Epidermal melanocyte (primary cell): ENCODE data around the gene PPP1R1C.
A peak's percentile ranks its signal among the peaks of the same experiment; 100 is the strongest.

Experiments used
- DNase-seq: peaks from one replicate; pipeline ENCODE4 v3.0.0; 2011; ENCODE audit warnings: low spot score; ENCODE audit not compliant: insufficient read length

The PPP1R1C gene

GRCh38 chr2:182103526-182103925, 117.9 kb downstream of the PPP1R1C start:
- peak; percentile 34 for DNase-seq

GRCh38 chr2:182110347-182110746, 124.7 kb downstream of the PPP1R1C start:
- DNase-seq = no peak

DNA sequence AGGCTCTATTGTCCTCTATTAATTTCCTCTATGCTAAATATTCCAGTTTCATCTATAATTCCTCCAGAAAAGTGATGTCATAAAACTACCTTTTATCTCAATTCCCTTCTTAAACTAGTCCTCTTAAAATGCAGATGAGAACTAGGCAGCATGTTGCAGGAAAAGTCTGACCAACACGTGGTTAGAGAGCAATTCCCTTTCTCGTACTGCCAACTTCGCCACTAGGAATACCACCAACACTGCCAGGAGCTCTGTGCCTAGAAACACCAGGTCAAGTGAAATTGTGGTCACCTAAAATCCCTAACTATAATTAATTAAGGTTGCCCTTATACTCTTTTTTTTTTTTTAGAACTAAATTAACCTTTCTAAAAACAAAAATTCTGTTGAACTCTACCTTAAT, 127.7 kb downstream of the PPP1R1C start:
- no peak for DNase-seq

DNA sequence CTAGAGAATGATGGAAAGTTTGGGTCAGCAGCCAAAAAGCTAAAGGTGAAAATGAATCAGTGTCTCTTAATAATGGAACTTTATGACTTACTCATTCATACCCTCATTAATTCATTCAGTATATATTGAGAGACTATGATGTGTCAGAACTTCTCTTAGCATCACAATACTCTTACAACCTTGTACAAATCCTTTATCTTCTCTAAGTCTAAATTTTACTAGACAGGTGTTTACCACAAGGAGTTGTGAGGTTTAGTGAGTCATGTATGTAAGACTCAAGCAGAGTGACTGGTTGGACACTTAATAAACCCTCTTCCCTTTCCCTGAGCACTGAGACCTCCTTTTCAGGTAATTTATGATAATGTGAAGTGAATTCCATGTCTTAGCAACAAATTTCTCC, 129.6 kb downstream of the PPP1R1C start:
- DNase-seq = no peak

GRCh38 chr2:182116774-182117173, 131.1 kb downstream of the PPP1R1C start:
- DNase-seq = no peak

- DNase-seq = no peak
Measured at GRCh38 chr2:182117196-182117595, 131.5 kb downstream of the PPP1R1C start.

- DNase-seq = no peak
Measured at GRCh38 chr2:182128821-182129707, 143.4 kb downstream of the PPP1R1C start.

DNA sequence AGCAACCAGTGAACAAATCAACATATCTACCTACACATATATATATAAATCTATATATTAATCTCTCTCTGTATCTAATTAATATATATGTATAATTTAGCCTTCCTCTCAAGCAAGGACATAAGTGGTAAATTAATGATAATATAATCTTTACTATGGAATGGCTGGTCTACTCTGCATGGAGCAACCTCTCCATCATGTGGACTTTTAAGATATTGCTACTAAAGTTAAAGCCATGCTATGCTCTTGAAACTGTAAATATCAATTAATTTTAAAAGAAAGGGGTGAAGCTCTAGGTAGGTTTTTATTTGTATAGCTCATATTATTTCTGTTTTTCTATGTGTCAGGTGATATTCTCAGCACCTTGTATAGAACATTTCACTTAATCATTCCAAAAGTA, 147.0 kb downstream of the PPP1R1C start:
- DNase-seq = no peak

GRCh38 chr2:182133195-182133891, 147.7 kb downstream of the PPP1R1C start:
- DNase-seq = no peak

DNA sequence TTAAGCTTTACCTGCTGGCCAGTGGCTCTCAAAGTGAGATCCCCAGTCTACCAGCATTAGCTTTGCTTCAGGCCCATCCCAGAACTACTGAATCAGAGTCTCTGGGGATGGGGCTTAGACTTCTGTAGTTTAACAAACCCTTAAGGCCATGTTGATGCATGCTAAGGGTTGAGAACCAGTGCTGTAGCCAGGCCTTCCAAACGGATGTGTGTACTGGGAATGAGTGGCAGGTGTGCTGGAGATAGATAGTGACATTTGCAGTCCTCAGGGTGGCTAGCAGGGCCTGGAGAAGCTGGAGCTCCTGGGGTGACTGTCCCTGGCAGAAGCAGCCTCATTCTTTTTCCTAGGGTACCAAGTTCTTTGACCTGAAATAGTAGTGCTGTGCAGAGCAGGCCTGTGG, 148.5 kb downstream of the PPP1R1C start:
- no peak for DNase-seq

DNA sequence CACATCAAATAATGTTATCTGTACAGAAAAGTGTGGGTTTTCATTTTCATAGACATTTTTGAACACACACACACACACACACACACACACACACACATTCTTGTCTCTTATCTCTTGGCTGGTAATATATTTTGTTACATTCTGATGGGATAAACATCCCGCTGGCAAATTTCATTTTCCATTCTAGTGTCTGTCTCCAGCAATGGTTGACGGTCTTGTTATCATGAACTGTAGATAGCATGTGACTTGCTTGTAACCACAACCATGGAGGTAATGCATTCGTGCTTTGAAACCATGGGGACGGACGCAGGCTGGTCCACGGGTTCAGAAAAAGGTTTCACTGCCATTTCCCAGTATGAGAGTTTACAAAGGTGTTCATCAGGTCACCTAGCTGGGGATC, 156.4 kb downstream of the PPP1R1C start:
- DNase-seq = no peak

DNA sequence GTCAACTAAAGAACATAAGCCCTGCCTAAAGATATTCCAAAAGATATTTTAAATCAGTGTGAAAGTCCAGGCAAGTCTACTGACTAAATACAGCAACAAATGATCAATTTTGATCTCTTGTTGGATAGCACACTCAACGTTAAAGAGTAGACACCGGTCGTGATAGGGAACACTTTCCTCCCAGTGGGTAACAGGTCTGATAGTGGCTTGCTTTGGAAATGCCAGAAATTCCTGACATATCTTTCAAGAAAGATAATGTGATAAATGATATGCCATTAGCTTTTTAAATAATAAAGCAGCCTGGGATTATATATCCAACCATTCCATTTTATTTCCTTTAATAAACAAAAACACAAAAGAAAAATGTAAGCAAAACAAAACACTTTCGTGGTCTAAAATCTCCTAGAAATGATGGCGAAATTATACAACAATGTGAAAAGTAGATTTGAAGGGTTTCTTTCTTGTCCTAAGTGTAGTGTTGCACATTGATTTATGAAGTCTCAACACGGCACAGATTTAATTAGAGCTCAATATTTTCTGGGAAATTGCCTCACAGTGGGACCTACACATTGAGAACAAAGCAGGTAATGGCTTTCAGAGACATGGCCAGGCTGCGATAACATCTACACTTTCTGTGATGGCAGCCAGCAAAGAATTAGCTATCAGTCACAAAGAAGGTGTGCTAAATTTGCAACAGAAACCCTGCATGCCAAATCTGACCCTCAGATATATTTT, 158.6 kb downstream of the PPP1R1C start:
- no peak for DNase-seq

GRCh38 chr2:182144776-182145165, 159.1 kb downstream of the PPP1R1C start:
- no peak for DNase-seq

DNA sequence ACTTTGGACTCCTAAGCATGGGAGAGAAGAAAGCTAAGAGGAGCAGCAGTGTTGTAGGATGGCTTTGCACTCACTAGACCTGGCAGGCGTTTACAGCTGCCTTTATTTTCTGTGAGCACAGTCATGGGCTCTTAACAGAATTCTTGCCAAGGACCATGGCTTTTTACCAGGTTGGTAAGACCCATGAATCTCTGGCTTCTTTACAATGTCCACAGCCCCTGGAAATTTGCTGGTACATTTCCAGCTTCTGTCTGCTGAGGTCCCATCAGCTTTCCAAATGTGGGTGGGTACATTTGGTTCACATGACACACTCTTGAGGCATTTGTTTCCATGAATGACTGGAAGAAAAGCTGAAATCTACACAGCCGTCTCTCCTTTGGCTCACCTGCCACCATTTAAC, 162.7 kb downstream of the PPP1R1C start:
- no peak for DNase-seq

DNA sequence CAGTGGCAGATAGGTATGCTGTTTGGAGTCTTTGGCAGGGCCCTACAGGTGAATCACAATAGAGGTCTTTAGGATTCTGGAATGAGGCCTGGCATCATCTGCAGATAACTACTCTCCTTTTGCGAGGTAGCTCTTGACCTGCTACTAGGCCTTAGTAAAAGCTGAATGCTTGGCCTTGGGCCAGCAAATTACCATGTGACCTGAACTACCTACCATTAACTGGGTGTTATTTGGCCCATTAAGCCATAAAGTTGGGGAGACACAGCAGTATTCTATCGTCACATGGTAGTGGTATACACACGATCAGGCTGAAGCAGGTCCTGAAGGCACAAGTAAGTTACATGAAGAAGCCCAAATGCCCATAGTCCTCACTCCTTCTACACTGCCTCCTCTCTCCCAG, 178.2 kb downstream of the PPP1R1C start:
- DNase-seq = no peak

GRCh38 chr2:182164686-182165085, 179.0 kb downstream of the PPP1R1C start:
- DNase-seq = no peak

DNA sequence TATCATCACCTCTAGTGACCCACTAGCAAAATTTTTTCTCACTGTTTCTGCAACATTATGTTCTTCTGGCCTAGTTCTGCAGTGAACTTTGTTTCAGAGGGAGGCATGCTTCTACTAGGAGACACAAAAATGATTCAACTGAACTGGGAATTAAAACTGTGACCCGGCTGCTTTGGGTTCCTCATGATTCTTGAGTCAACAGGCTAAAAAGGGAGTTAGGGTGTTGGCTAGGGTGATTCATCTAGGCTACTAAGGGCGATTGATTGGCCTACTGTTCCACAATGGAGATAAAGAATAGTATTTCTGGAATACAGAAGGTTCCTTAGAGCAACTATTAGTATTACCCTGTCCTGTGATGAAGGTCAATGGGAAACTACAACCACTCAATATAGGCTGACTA, 179.5 kb downstream of the PPP1R1C start:
- DNase-seq = no peak

DNA sequence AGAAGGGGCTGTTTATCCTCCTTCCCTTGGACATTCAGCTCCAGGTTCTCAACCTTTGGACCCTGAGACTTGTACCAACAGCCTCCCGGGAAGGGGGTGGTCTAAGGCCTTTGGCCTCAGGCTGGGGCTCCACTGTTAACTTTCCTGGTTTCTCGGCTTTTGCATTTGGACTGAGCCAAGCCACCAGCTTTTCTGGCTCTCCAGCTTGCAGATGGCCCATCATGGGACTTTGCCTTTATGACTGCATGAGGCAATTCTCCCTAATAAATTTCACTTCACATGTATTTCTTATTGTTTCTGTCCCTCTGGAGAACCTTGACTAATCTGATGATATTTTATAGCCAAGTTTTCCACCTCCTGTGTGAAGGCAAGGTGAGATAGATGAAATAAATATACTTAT, 180.8 kb downstream of the PPP1R1C start:
- DNase-seq = no peak

- DNase-seq = no peak
Measured at GRCh38 chr2:182166841-182167240, 181.2 kb downstream of the PPP1R1C start.
